Measurements from ENCODE around the gene TEX22.
A peak's percentile ranks its signal among the peaks of the same experiment; 100 is the strongest.

TEX22 gene

GRCh38 chr14:105444859-105445258, 46.5 kb downstream of the TEX22 start:
- no peak for DNase-seq

GRCh38 chr14:105445290-105445689, 47.0 kb downstream of the TEX22 start:
- DNase-seq: no peak

- DNase-seq: no peak
Measured at GRCh38 chr14:105445901-105446845, 47.8 kb downstream of the TEX22 start.

GRCh38 chr14:105446971-105447370, 48.6 kb downstream of the TEX22 start:
- DNase-seq: no peak

- no peak for DNase-seq
Measured at GRCh38 chr14:105447651-105448640, 49.6 kb downstream of the TEX22 start.

GRCh38 chr14:105448706-105449111, 50.4 kb downstream of the TEX22 start:
- DNase-seq: peak; percentile 67

- DNase-seq: no peak
Measured at GRCh38 chr14:105449276-105450122, 51.2 kb downstream of the TEX22 start.

GRCh38 chr14:105450123-105450505, 51.8 kb downstream of the TEX22 start:
- DNase-seq: no peak

GRCh38 chr14:105450864-105451720, 52.8 kb downstream of the TEX22 start:
- no peak for DNase-seq

- no peak for DNase-seq
Measured at GRCh38 chr14:105452963-105453362, 54.6 kb downstream of the TEX22 start.

GRCh38 chr14:105453847-105454246, 55.5 kb downstream of the TEX22 start:
- no peak for DNase-seq

GRCh38 chr14:105455086-105455640, 56.8 kb downstream of the TEX22 start:
- DNase-seq: no peak

- no peak for DNase-seq
Measured at GRCh38 chr14:105455766-105456660, 57.7 kb downstream of the TEX22 start.

GRCh38 chr14:105456736-105457617, 58.6 kb downstream of the TEX22 start:
- no peak for DNase-seq

GRCh38 chr14:105458010-105458409, 59.7 kb downstream of the TEX22 start:
- DNase-seq: no peak

GRCh38 chr14:105458571-105458970, 60.2 kb downstream of the TEX22 start:
- DNase-seq: no peak

- no peak for DNase-seq
Measured at GRCh38 chr14:105460116-105460515, 61.8 kb downstream of the TEX22 start.

- DNase-seq: no peak
Measured at GRCh38 chr14:105460616-105461015, 62.3 kb downstream of the TEX22 start.

GRCh38 chr14:105461903-105462302, 63.6 kb downstream of the TEX22 start:
- no peak for DNase-seq
